Measurements from ENCODE around the gene AP3M1.

AP3M1 gene

GRCh38 chr10:74081941-74082718 is 68.5 kb downstream of the AP3M1 start:
- Histone ChIP-seq H3K4me2 (ENCODE audit: low read length) (no peak overlapping the region), H3K27ac (ENCODE audit: low read depth, low read length) (no peak overlapping the region), H3K4me3 (ENCODE audit: low read length) (no peak overlapping the region), H3K36me3 (ENCODE audit: control insufficient read depth, low read length) (peaks cover 30% of the 10 kb centered on the region), H3F3A (ENCODE audit: control insufficient read depth, insufficient read depth) (peaks cover 21% of the 10 kb centered on the region), H3K79me2 (ENCODE audit: control insufficient read depth, low read length) (peaks cover 3% of the 10 kb centered on the region; the same call in 1 of the 2 replicates), H3K9me3 (ENCODE audit: control insufficient read depth, insufficient read depth, low read length) (no peaks in the 10 kb centered on the region), H3K27me3 (ENCODE audit: control insufficient read depth, low read length) (no peaks in the 10 kb centered on the region), H4K20me1 (ENCODE audit: control insufficient read depth, insufficient read depth, low read depth, low read length) (no peaks in the 10 kb centered on the region), H3K4me1 (ENCODE audit: control insufficient read depth, low read length) (peaks cover 44% of the 10 kb centered on the region), H3K9me2 (replicated peaks; ENCODE audit: control insufficient read depth, low read length) (no peaks in the 10 kb centered on the region)
- TF ChIP-seq CTCF (IDR thresholded peaks at IDR 0.05; ENCODE audit: low read depth, low read length, poor library complexity, severe bottlenecking) (no peak), EZH2phosphoT487 (IDR thresholded peaks at IDR 0.05; ENCODE audit: borderline replicate concordance, low read length) (no peak)

- no peaks in the 10 kb centered on the region for H3K9me3 ChIP-seq (ENCODE audit: control insufficient read depth, insufficient read depth, low read length)
- H3K4me3 ChIP-seq (ENCODE audit: low read length): no peak overlapping the region
- H3K36me3 ChIP-seq (ENCODE audit: control insufficient read depth, low read length): peaks cover 35% of the 10 kb centered on the region
- H3K27me3 ChIP-seq (ENCODE audit: control insufficient read depth, low read length): no peaks in the 10 kb centered on the region
- peak overlapping the region; percentile 71 for H3K4me2 ChIP-seq (ENCODE audit: low read length)
- peaks cover 53% of the 10 kb centered on the region for H3K4me1 ChIP-seq (ENCODE audit: control insufficient read depth, low read length)
- H4K20me1 ChIP-seq (ENCODE audit: control insufficient read depth, insufficient read depth, low read depth, low read length): no peaks in the 10 kb centered on the region
- TF ChIP-seq CTCF (IDR thresholded peaks at IDR 0.05; ENCODE audit: low read depth, low read length, poor library complexity, severe bottlenecking): peak; percentile 76
- TF ChIP-seq EZH2phosphoT487 (IDR thresholded peaks at IDR 0.05; ENCODE audit: borderline replicate concordance, low read length): no peak
- no peaks in the 10 kb centered on the region for H3K9me2 ChIP-seq (replicated peaks; ENCODE audit: control insufficient read depth, low read length)
- peak overlapping the region; percentile 71; the same call in 1 of the 2 replicates for H3K27ac ChIP-seq (ENCODE audit: low read depth, low read length)
- H3K79me2 ChIP-seq (ENCODE audit: control insufficient read depth, low read length): peaks cover 8% of the 10 kb centered on the region; the same call in 1 of the 2 replicates
- H3F3A ChIP-seq (ENCODE audit: control insufficient read depth, insufficient read depth): peaks cover 14% of the 10 kb centered on the region
These were observed 69.3 kb downstream of the AP3M1 start for GRCh38 chr10:74081192-74081803.

GRCh38 chr10:74079936-74080590 is 70.6 kb downstream of the AP3M1 start:
- H3K36me3 ChIP-seq (ENCODE audit: control insufficient read depth, low read length): peaks cover 38% of the 10 kb centered on the region
- no peaks in the 10 kb centered on the region for H4K20me1 ChIP-seq (ENCODE audit: control insufficient read depth, insufficient read depth, low read depth, low read length)
- H3K9me3 ChIP-seq (ENCODE audit: control insufficient read depth, insufficient read depth, low read length): no peaks in the 10 kb centered on the region
- H3F3A ChIP-seq (ENCODE audit: control insufficient read depth, insufficient read depth): peaks cover 22% of the 10 kb centered on the region
- H3K27ac ChIP-seq (ENCODE audit: low read depth, low read length): peak overlapping the region; percentile 71
- H3K4me1 ChIP-seq (ENCODE audit: control insufficient read depth, low read length): peaks cover 65% of the 10 kb centered on the region
- H3K79me2 ChIP-seq (ENCODE audit: control insufficient read depth, low read length): peaks cover 8% of the 10 kb centered on the region; the same call in 1 of the 2 replicates
- no peaks in the 10 kb centered on the region for H3K9me2 ChIP-seq (replicated peaks; ENCODE audit: control insufficient read depth, low read length)
- TF ChIP-seq CTCF (IDR thresholded peaks at IDR 0.05; ENCODE audit: low read depth, low read length, poor library complexity, severe bottlenecking): no peak
- no peak for TF ChIP-seq EZH2phosphoT487 (IDR thresholded peaks at IDR 0.05; ENCODE audit: borderline replicate concordance, low read length)
- peak overlapping the region; percentile 60 for H3K4me3 ChIP-seq (ENCODE audit: low read length)
- no peaks in the 10 kb centered on the region for H3K27me3 ChIP-seq (ENCODE audit: control insufficient read depth, low read length)
- H3K4me2 ChIP-seq (ENCODE audit: low read length): peak overlapping the region; percentile 71
